ENCODE data around the gene ZNF396.

The ZNF396 gene

DNA sequence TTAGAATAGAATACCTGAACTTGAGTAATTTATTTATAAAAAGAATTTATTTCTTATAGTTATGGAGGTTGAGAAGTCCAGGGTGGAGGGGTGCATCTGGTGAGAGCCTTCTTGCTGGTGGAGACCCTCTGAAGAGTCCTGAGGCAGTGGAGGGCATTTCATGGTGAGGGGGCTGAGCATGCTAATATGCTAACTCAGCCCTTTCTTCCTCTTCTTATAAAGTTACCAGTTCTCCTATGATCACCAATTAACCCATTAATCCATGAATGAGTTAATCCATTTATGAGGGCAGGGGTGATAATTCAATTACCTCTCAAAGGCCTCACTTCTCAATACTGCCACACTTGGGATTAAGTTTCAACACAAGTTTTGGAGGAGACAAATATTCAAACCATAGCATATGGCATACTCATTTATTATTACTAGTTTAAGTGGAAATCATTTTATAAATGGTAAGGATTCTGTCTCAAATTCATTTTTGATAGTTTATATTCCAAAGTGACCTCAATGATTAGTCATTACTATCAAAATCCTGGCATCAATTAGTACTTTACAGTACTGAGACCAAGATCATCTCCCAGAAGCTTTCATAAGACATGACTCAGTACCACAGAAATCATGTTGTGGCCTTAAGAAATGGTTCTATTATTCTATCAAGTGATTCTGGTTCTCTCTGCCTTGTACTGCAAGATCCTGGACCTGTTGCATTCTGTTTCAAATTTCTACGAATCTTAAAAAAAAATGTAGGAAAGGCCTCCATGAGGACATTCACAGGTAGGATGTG lies 5.5 kb downstream of the ZNF396 start:
- TF ChIP-seq EZH2 (IDR thresholded peaks at IDR 0.05; ENCODE audit: borderline replicate concordance, low read depth, low read length, severe bottlenecking) = no peak
- TF ChIP-seq, protein P1, sequence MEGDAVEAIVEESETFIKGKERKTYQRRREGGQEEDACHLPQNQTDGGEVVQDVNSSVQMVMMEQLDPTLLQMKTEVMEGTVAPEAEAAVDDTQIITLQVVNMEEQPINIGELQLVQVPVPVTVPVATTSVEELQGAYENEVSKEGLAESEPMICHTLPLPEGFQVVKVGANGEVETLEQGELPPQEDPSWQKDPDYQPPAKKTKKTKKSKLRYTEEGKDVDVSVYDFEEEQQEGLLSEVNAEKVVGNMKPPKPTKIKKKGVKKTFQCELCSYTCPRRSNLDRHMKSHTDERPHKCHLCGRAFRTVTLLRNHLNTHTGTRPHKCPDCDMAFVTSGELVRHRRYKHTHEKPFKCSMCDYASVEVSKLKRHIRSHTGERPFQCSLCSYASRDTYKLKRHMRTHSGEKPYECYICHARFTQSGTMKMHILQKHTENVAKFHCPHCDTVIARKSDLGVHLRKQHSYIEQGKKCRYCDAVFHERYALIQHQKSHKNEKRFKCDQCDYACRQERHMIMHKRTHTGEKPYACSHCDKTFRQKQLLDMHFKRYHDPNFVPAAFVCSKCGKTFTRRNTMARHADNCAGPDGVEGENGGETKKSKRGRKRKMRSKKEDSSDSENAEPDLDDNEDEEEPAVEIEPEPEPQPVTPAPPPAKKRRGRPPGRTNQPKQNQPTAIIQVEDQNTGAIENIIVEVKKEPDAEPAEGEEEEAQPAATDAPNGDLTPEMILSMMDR (IDR thresholded peaks at IDR 0.05; ENCODE audit: borderline replicate concordance, extremely low read depth, low read length, poor library complexity, severe bottlenecking) = no peak
- DNase-seq = no peak
- H2AFZ ChIP-seq (ENCODE audit: low read depth, low read length) = no peak overlapping the region
- no peak for ATAC-seq (ENCODE audit: insufficient read depth, low read depth)
- no peak overlapping the region for H3K9ac ChIP-seq (ENCODE audit: low read depth, low read length)
- H3K79me2 ChIP-seq (ENCODE audit: insufficient read depth, low read length) = no peaks in the 10 kb centered on the region
- H3K9me3 ChIP-seq (ENCODE audit: insufficient read depth, low read length, severe bottlenecking) = no peaks in the 10 kb centered on the region
- no peaks in the 10 kb centered on the region for H4K20me1 ChIP-seq (ENCODE audit: insufficient read depth, low read length)
- no peak overlapping the region for H3K4me2 ChIP-seq (ENCODE audit: insufficient read depth, low read length)
- no peaks in the 10 kb centered on the region for H3K36me3 ChIP-seq (ENCODE audit: insufficient read depth, low read length)
- H3K27ac ChIP-seq (ENCODE audit: low read length) = no peak overlapping the region
- no peak overlapping the region for H3K4me3 ChIP-seq (ENCODE audit: low read depth in 1 of 2, low read length in 2 of 2)
- H3K4me1 ChIP-seq (ENCODE audit: insufficient read depth, low read length) = peaks cover 4% of the 10 kb centered on the region
- no peaks in the 10 kb centered on the region for H3K27me3 ChIP-seq (ENCODE audit: insufficient read depth, low read length, poor library complexity)

DNA sequence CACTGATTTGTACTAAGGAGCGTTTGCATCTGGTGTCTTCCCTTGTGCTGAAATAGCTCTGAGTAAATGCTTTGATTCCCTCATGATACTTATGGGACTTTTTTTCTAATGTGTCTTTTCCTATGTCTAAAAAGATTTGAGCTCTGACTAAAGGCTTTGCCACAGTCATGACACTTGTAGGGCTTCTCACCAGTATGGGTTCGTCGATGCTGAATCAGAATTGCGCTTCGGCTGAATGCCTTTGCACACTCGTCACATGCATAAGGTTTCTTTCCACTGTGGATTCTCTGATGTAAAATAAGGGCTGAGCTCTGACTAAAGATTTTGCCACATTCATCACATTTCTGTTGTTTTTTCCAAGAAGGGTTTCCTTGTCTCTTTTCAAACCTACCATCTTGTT lies 8.0 kb downstream of the ZNF396 start:
- Histone ChIP-seq H3K4me3 (ENCODE audit: low read depth in 1 of 2, low read length in 2 of 2) (no peak overlapping the region), H3K27ac (ENCODE audit: low read length) (no peak overlapping the region), H4K20me1 (ENCODE audit: insufficient read depth, low read length) (no peaks in the 10 kb centered on the region), H3K9me3 (ENCODE audit: insufficient read depth, low read length, severe bottlenecking) (no peaks in the 10 kb centered on the region), H3K79me2 (ENCODE audit: insufficient read depth, low read length) (no peaks in the 10 kb centered on the region), H3K36me3 (ENCODE audit: insufficient read depth, low read length) (no peaks in the 10 kb centered on the region), H3K9ac (ENCODE audit: low read depth, low read length) (no peak overlapping the region), H3K4me2 (ENCODE audit: insufficient read depth, low read length) (no peak overlapping the region), H3K4me1 (ENCODE audit: insufficient read depth, low read length) (no peaks in the 10 kb centered on the region), H3K27me3 (ENCODE audit: insufficient read depth, low read length, poor library complexity) (no peaks in the 10 kb centered on the region), H2AFZ (ENCODE audit: low read depth, low read length) (no peak overlapping the region)
- TF ChIP-seq, protein P1 (IDR thresholded peaks at IDR 0.05; ENCODE audit: borderline replicate concordance, extremely low read depth, low read length, poor library complexity, severe bottlenecking) = no peak
- DNase-seq (no peak), ATAC-seq (ENCODE audit: insufficient read depth, low read depth) (no peak)

DNA sequence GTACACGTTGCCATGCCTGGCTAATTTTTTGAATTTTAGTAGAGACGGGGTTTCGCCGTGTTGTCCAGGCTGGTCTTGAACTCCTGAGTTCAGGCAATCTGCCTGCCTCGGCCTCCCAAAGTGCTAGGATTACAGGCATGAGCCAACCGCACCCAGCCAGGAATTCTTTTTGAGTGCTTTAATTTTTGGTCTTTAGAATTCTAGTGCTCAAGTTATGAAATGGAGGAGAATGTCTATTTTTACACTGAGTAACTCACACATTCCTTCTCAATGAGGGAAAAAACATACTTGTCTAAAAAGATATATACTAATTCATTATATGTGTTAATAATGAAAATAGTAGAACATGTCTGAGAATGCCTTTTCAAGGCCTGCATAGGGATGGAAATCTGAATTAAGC lies 8.5 kb downstream of the ZNF396 start:
- ATAC-seq (ENCODE audit: insufficient read depth, low read depth) (no peak), DNase-seq (no peak)
- no peaks in the 10 kb centered on the region for H3K9me3 ChIP-seq (ENCODE audit: insufficient read depth, low read length, severe bottlenecking)
- no peaks in the 10 kb centered on the region for H4K20me1 ChIP-seq (ENCODE audit: insufficient read depth, low read length)
- TF ChIP-seq, protein P1 (IDR thresholded peaks at IDR 0.05; ENCODE audit: borderline replicate concordance, extremely low read depth, low read length, poor library complexity, severe bottlenecking) = no peak
- no peak for TF ChIP-seq EZH2 (IDR thresholded peaks at IDR 0.05; ENCODE audit: borderline replicate concordance, low read depth, low read length, severe bottlenecking)
- H3K4me1 ChIP-seq (ENCODE audit: insufficient read depth, low read length) = no peaks in the 10 kb centered on the region
- no peak overlapping the region for H3K27ac ChIP-seq (ENCODE audit: low read length)
- H3K4me2 ChIP-seq (ENCODE audit: insufficient read depth, low read length) = no peak overlapping the region
- H3K36me3 ChIP-seq (ENCODE audit: insufficient read depth, low read length) = no peaks in the 10 kb centered on the region
- no peaks in the 10 kb centered on the region for H3K79me2 ChIP-seq (ENCODE audit: insufficient read depth, low read length)
- no peaks in the 10 kb centered on the region for H3K27me3 ChIP-seq (ENCODE audit: insufficient read depth, low read length, poor library complexity)
- no peak overlapping the region for H2AFZ ChIP-seq (ENCODE audit: low read depth, low read length)
- no peak overlapping the region for H3K9ac ChIP-seq (ENCODE audit: low read depth, low read length)
- H3K4me3 ChIP-seq (ENCODE audit: low read depth in 1 of 2, low read length in 2 of 2) = no peak overlapping the region

All from DND-41 (cell line).